Psoas muscle (tissue), 8 donors: Measurements from ENCODE around the gene VRK1. TPM values are rescaled to one million over a fixed set of nuclear protein-coding genes. Genes with fewer than 3 reads are reported as not detected.

Source experiments
- ATAC-seq, 4 donors: fragments of 200-7000 bp; cut with Tn5 transposase; one replicate each; pipeline ENCODE4 v1.9.1; 2020; ENCODE audit warnings: moderate library complexity in 3 of 4, mild to moderate bottlenecking in 2 of 4
- DNase-seq, 2 donors: peaks; one replicate each; pipeline ENCODE4 v3.0.0-alpha.2; 2020
- H3K27ac ChIP-seq: fragments of 200-600 bp; one replicate; pipeline ENCODE4 v1.8.0; 2022
- H3K27me3 ChIP-seq, 3 donors: fragments of 200-600 bp in 1 of 3; one replicate each; pipeline versions ENCODE4 v1.6.1 to v1.8.0; 2013 to 2022; ENCODE audit warnings: low read length in 2 of 3, mild to moderate bottlenecking in 2 of 3, moderate library complexity in 1 of 3; ENCODE audit not compliant: insufficient read depth in 3 of 3
- H3K36me3 ChIP-seq, 2 donors: fragments of 200-600 bp in 1 of 2; one replicate each; pipeline versions ENCODE4 v1.6.1 to v1.8.0; 2013 to 2022; ENCODE audit warnings: low read depth in 1 of 2, mild to moderate bottlenecking in 1 of 2, moderate library complexity in 1 of 2; ENCODE audit not compliant: insufficient read depth in 1 of 2
- H3K4me1 ChIP-seq: fragments of 200-600 bp; one replicate; pipeline ENCODE4 v1.8.0; 2022
- H3K4me3 ChIP-seq: fragments of 200-600 bp; one replicate; pipeline ENCODE4 v1.8.0; 2022; ENCODE audit warnings: mild to moderate bottlenecking
- H3K9me3 ChIP-seq: fragments of 200-600 bp; one replicate; pipeline ENCODE4 v1.8.0; 2022
- CTCF ChIP-seq: fragments of 200-600 bp; IDR thresholded peaks from one replicate; pipeline ENCODE4 v1.8.0; 2022; ENCODE audit warnings: antibody characterized with exemption
- WGBS, 3 donors: extraction: QIAGEN DNeasy Blood & Tissue Kit; methylation state at CpG; one replicate each; pipeline versions ENCODE4 v1.1.6 to v1.1.7; 2013; 5-methylcytosine and 5-hydroxymethylcytosine counted together
- intact Hi-C, 2 donors: fragments of 100-400 bp; cut with DNase I; formaldehyde crosslinking; loops; one replicate each; pipeline versions ENCODE4 v1.11.0 to v1.14.2; 2022
- polyA plus RNA-seq, 3 donors: library from polyadenylated mRNA; stranded (reverse); fragments of 200-250 nt; gene quantifications; one replicate each; pipeline ENCODE4 v1.2.3, GENCODE V29; 2013
- total RNA-seq, 4 donors: library from RNA; stranded (reverse); fragmentation: NEBNext Ultra II Directional in 2 of 4; extraction: Animal tissue kit (Norgen Biotek cat#: 25700) in 2 of 4; gene quantifications; one replicate each; pipeline versions ENCODE4 v1.2.1 to v1.2.4, GENCODE V29; 2021 to 2023
- donor health status: healthy with polysubstance abuse.
- donor health status: DM: no; HTN: no; CAD: no; lungs with moderate emphysema.
- donor health status: Bipolar disorder and iron deficiency.
- donor health status: healthy.
- donor health status: DM: yes; HTN: yes; CAD: no.
- donor health status: DM: no; HTN: no; CAD: no.
- donor health status: DM: no; HTN: no; CAD: no.
- donor health status: DM: yes; HTN: yes; CAD: no.

VRK1 gene
- total and polyA plus RNA-seq, 7 donors: 2.5 to 4.9 (median 4.0) TPM

GRCh38 chr14:96851694-96852381 lies 54.7 kb downstream of the VRK1 start:
- Histone ChIP-seq H3K27ac (no peak overlapping the region), H3K4me3 (no peak overlapping the region), H3K36me3 (peaks cover 0 to 3% of the 10 kb centered on the region in 2 donors), H3K4me1 (no peaks in the 10 kb centered on the region), H3K27me3 (no peaks in the 10 kb centered on the region), H3K9me3 (no peaks in the 10 kb centered on the region)
- WGBS, 3 donors: 88 to 93% (median 90%) methylated on average over 4 of the region's 4 CpGs
- ATAC-seq (no peak), DNase-seq (no peak)
- TF ChIP-seq CTCF: no peak
- intact Hi-C loops: no loop called here

- no peak overlapping the region for H3K4me3 ChIP-seq
- intact Hi-C loops: no loop called here
- H3K27ac ChIP-seq: no peak overlapping the region
- ATAC-seq (no peak), DNase-seq (no peak)
- WGBS, 3 donors: 62 to 74% (median 65%) methylated on average over 4 of the region's 4 CpGs
- no peaks in the 10 kb centered on the region for H3K9me3 ChIP-seq
- H3K36me3 ChIP-seq: no peaks in the 10 kb centered on the region
- no peaks in the 10 kb centered on the region for H3K27me3 ChIP-seq
- H3K4me1 ChIP-seq: no peaks in the 10 kb centered on the region
- peak; percentile 57 for TF ChIP-seq CTCF
These were observed 55.7 kb downstream of the VRK1 start for GRCh38 chr14:96852823-96853422.

- no peak for DNase-seq
- no peaks in the 10 kb centered on the region for H3K36me3 ChIP-seq
- no peaks in the 10 kb centered on the region for H3K4me1 ChIP-seq
- no peaks in the 10 kb centered on the region for H3K9me3 ChIP-seq
- no peak overlapping the region for H3K27ac ChIP-seq
- intact Hi-C loops: no loop called here
- ATAC-seq: no peak
- H3K4me3 ChIP-seq: no peak overlapping the region
- no peaks in the 10 kb centered on the region for H3K27me3 ChIP-seq
- no peak for TF ChIP-seq CTCF
These were observed 61.5 kb downstream of the VRK1 start for GRCh38 chr14:96858643-96859042.

- ATAC-seq: no peak
- Histone ChIP-seq H3K27ac (no peak overlapping the region), H3K27me3 (no peaks in the 10 kb centered on the region), H3K4me1 (no peaks in the 10 kb centered on the region), H3K9me3 (no peaks in the 10 kb centered on the region), H3K4me3 (no peak overlapping the region), H3K36me3 (no peaks in the 10 kb centered on the region)
- intact Hi-C loops: no loop called here
- DNase-seq: no peak
- WGBS, 3 donors: 81 to 85% (median 85%) methylated on average over 5 of the region's 5 CpGs
- no peak for TF ChIP-seq CTCF
These were observed 64.6 kb downstream of the VRK1 start for GRCh38 chr14:96861568-96862310.
